ENCODE results near the gene CDY2B.
"Not testable (repeated sequence)": the region's sequence is repeated elsewhere in the genome, so short reads cannot be mapped to it uniquely, and the experiment has no call there.

Gene CDY2B, protein sequence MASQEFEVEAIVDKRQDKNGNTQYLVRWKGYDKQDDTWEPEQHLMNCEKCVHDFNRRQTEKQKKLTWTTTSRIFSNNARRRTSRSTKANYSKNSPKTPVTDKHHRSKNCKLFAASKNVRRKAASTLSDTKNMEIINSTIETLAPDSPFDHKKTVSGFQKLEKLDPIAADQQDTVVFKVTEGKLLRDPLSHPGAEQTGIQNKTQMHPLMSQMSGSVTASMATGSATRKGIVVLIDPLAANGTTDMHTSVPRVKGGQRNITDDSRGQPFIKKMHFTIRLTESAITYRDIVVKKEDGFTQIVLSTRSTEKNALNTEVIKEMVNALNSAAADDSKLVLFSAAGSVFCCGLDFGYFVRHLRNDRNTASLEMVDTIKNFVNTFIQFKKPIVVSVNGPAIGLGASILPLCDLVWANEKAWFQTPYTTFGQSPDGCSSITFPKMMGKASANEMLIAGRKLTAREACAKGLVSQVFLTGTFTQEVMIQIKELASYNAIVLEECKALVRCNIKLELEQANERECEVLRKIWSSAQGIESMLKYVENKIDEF

DNA sequence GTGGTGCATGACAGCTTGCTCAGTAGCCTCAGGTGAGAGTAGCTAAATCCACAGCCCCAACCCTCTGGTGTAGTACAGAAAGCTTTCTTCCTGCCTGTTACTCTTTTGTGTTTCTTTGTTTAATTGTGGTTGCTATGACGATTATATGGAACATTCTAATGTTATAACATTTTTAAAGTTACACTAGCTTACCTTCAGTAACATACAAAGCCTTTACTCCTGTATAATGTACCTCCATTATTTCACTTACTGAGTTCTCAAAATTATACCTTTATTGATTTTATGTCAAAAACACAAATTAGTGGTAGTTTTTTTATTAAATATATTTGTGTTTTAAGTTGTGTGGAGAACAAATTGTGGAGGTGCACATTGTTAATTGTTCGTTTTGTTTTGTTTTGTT lies at the start of gene CDY2B:
Gene CDY2B (minus strand): TSS at position 101 of the 400 bp plus-strand sequence. CDS start 328 bp downstream, outside the sequence.
- in situ Hi-C loops (cut with MboI; ENCODE audit: low sequenced_read_pairs): not testable (repeated sequence)

- in situ Hi-C loops (cut with MboI; ENCODE audit: low sequenced_read_pairs): not testable (repeated sequence)
Observed at GRCh38 chrY:17908009-17908408, 28.0 kb upstream of the CDY2B start.

GRCh38 chrY:17907351-17907750 lies 27.3 kb upstream of the CDY2B start:
- in situ Hi-C loops (cut with MboI; ENCODE audit: low sequenced_read_pairs): not testable (repeated sequence)

GRCh38 chrY:17881697-17882096 lies 1.7 kb upstream of the CDY2B start:
- in situ Hi-C loops (cut with MboI; ENCODE audit: low sequenced_read_pairs): not testable (repeated sequence)

DNA sequence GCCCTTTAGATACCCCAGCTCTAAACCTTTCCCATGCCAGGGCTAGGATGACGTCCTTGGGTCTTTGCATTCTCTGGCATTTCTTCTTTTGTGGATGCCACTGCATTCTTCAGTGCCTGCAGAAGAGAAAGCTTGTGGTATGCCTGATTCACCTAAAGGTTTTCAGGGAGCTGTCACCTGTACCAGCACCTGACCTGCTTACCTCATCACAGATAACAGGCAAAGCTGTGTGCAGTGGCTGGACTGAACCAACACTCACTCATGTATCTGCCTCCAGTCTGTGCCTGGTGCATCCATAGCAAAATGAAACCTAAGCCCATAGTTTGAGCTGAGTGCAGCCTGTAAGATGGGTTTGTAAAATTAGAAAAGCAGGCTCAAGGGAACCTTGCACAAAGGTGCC lies 3.3 kb downstream of the CDY2B start:
- in situ Hi-C loops (cut with MboI; ENCODE audit: low sequenced_read_pairs): not testable (repeated sequence)

DNA sequence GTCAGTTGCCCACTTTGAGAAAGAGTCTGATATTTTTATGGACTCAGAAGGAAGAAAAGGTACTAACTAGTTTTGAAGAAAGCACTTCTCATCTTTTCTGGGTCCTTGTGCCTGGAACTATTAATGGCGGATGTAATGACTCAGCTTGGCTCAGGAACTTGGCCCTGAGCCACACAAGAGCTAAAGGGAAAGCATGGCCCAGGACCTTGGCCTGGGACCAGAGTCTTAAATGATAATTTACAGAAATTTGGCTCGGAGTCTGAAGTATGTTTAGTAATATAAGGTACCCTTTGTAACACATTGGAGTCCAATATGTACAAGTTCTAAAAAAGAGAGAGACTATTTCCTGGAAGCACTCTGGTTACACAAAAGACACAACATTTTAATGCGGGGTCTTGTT lies 4.6 kb downstream of the CDY2B start:
- in situ Hi-C loops (cut with MboI; ENCODE audit: low sequenced_read_pairs): not testable (repeated sequence)

DNA sequence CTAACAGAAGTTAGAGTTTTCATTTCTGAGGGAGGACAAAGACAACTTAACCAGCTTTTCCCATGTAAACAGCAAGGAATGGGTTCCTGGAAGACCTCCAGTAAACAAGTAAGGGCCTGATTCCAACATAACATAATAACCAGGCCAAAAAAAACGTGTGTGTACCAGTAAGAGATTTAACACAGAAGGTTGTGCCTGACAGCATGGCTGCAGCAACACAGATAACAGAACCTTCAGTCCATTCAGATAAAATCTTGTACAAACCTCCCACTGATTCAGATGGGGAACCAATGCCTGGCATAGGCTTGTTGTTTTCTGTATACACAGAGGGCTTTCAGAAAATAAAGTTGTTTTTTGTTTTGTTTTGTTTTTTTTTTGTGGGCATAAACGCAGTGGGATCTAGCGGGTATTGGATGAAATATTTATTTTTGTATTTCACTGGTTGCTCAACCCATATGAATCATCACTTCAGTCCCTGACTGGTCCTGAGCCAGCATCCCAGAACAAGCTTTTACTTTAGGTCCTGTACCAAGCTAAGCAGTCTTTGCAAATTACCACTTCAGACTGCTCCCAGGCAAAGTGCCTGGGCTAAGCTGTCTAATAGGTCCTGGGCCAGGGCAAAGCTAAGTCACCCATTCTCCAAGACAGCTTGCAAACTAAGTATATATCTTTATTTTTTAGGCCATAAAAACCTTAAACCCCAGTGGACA lies 8.7 kb downstream of the CDY2B start:
- in situ Hi-C loops (cut with MboI; ENCODE audit: low sequenced_read_pairs): not testable (repeated sequence)

GRCh38 chrY:17870737-17871136 lies 9.3 kb downstream of the CDY2B start:
- in situ Hi-C loops (cut with MboI; ENCODE audit: low sequenced_read_pairs): not testable (repeated sequence)

DNA sequence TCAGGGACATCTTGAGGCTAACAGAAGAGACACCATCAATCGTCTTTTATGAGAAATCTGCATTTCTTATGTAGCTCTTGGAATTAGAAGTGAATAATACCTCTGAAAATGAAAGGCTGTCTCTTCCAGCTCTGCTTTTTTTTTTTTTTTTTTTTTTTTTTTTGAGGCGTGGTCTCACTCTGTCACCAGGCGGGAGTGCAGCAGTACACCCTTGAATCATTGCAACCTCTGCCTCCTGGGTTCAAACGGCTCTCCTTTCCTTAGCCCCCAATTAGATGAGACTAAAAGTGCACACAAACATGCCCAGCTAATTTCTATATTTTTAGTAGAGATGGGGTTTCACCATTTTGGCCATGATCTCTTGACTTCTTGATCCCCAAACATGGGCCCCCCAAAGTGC lies 12.2 kb downstream of the CDY2B start:
- in situ Hi-C loops (cut with MboI; ENCODE audit: low sequenced_read_pairs): not testable (repeated sequence)

DNA sequence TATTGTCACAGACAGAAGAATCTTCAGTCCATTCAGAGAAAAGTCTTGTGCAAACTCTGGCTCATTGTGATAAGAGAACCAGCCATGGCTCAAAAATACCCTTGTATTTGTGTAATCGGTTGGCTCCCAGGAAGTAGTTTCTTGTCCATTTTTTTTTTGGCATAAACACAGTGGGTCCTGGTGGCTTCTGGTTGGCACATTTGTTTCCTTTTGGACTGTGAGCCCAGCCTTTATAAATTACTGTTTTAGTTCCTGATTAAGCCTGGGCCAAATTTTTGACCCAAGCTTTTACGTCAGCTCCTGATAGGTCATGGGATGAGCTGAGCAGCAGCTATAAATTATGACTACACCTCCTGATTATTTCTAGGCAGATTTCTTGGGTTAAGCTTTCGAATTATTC lies 19.4 kb downstream of the CDY2B start:
- in situ Hi-C loops (cut with MboI; ENCODE audit: low sequenced_read_pairs): not testable (repeated sequence)

- in situ Hi-C loops (cut with MboI; ENCODE audit: low sequenced_read_pairs): not testable (repeated sequence)
Observed at GRCh38 chrY:17856963-17857848, 22.8 kb downstream of the CDY2B start.

DNA sequence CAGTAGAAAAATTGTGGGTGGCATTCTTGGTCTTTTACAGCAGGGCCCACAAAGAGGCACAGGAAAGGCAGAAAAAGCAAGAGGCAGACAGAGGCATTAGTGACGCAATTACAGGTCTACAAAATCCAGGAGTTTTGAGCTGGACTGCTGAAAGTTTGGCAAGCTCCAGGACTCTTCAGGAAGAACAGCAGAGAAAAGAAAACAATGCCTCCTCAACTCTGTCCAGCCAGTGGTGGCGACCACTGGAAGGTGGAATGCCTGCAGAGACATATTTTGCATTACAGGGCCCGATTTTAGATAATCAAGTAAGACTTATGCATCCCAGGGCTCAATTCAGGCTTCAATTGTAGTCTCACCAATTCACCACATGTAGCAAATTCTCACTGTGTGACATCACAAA lies 23.5 kb downstream of the CDY2B start:
- in situ Hi-C loops (cut with MboI; ENCODE audit: low sequenced_read_pairs): not testable (repeated sequence)

- in situ Hi-C loops (cut with MboI; ENCODE audit: low sequenced_read_pairs): not testable (repeated sequence)
Observed at GRCh38 chrY:17849131-17849530, 30.9 kb downstream of the CDY2B start.

- in situ Hi-C loops (cut with MboI; ENCODE audit: low sequenced_read_pairs): not testable (repeated sequence)
Observed at GRCh38 chrY:17832149-17832548, 47.9 kb downstream of the CDY2B start.
